SJCRH30 (cell line): ENCODE data around the gene ARL2BP. TPM values are rescaled to one million over a fixed set of nuclear protein-coding genes. Genes with fewer than 3 reads are reported as not detected.

ENCODE experiments used
- DNase-seq, 2 experiments: peaks; one replicate each; pipeline ENCODE4 v3.0.0-alpha.2; 2015 to 2020
- H3K27ac ChIP-seq: fragments of 250-450 bp; sonication (Bioruptor Pico); 2 replicates; pipeline ENCODE4 v1.5.1; 2020; ENCODE audit warnings: mild to moderate bottlenecking, moderate library complexity
- H3K27me3 ChIP-seq: fragments of 250-450 bp; sonication (Bioruptor Pico); 2 replicates; pipeline ENCODE4 v1.5.1; 2020; ENCODE audit warnings: mild to moderate bottlenecking, moderate library complexity
- H3K36me3 ChIP-seq: fragments of 250-450 bp; sonication (Bioruptor Pico); 2 replicates; pipeline ENCODE4 v1.5.1; 2020; ENCODE audit warnings: mild to moderate bottlenecking, moderate library complexity
- H3K4me1 ChIP-seq: fragments of 250-450 bp; sonication (Bioruptor Pico); 2 replicates; pipeline ENCODE4 v1.5.1; 2020; ENCODE audit warnings: mild to moderate bottlenecking, moderate library complexity
- H3K4me3 ChIP-seq: fragments of 250-450 bp; sonication (Bioruptor Pico); 2 replicates; pipeline ENCODE4 v1.5.1; 2020; ENCODE audit warnings: mild to moderate bottlenecking, moderate library complexity
- H3K9me3 ChIP-seq: fragments of 250-450 bp; sonication (Bioruptor Pico); replicated peaks from 2 replicates; pipeline ENCODE4 v1.5.1; 2020; ENCODE audit warnings: mild to moderate bottlenecking, moderate library complexity
- total RNA-seq: library from RNA; depleted of rRNA; stranded (reverse); fragments of >200 nt; shearing (Covaris generic); gene quantifications from 2 replicates; pipeline ENCODE4 v1.2.3, GENCODE V29; 2014

ARL2BP gene
- total RNA-seq, 1 experiment from 2014 or later, result 67.0 TPM

- DNase-seq, result no peak
- Histone ChIP-seq H3K9me3 (no peaks in the 10 kb centered on the region), H3K27me3 (no peaks in the 10 kb centered on the region), H3K4me3 (no peak overlapping the region), H3K4me1 (no peaks in the 10 kb centered on the region), H3K27ac (no peak overlapping the region), H3K36me3 (peaks cover 20% of the 10 kb centered on the region)
Observed at GRCh38 chr16:57252148-57252721, 7.2 kb downstream of the ARL2BP start.

GRCh38 chr16:57253466-57253865, 8.4 kb downstream of the ARL2BP start:
- H3K27ac ChIP-seq, result no peak overlapping the region
- H3K9me3 ChIP-seq, result no peaks in the 10 kb centered on the region
- H3K36me3 ChIP-seq, result peaks cover 19% of the 10 kb centered on the region
- no peak for DNase-seq
- H3K4me3 ChIP-seq, result no peak overlapping the region
- H3K4me1 ChIP-seq, result no peaks in the 10 kb centered on the region
- no peaks in the 10 kb centered on the region for H3K27me3 ChIP-seq

- Histone ChIP-seq H3K36me3 (peaks cover 11% of the 10 kb centered on the region), H3K4me1 (peaks cover 3% of the 10 kb centered on the region; the same call in 1 of the 2 replicates), H3K9me3 (no peaks in the 10 kb centered on the region), H3K4me3 (no peak overlapping the region), H3K27me3 (no peaks in the 10 kb centered on the region), H3K27ac (no peak overlapping the region)
- DNase-seq, result no peak
Observed at GRCh38 chr16:57255686-57256415, 10.8 kb downstream of the ARL2BP start.

- no peak for DNase-seq
- H3K27me3 ChIP-seq, result no peaks in the 10 kb centered on the region
- H3K9me3 ChIP-seq, result no peaks in the 10 kb centered on the region
- H3K27ac ChIP-seq, result no peak overlapping the region
- H3K4me3 ChIP-seq, result no peak overlapping the region
- H3K36me3 ChIP-seq, result peaks cover 5% of the 10 kb centered on the region
- H3K4me1 ChIP-seq, result peaks cover 3% of the 10 kb centered on the region; the same call in 1 of the 2 replicates
Observed at GRCh38 chr16:57256601-57257395, 11.7 kb downstream of the ARL2BP start.

GRCh38 chr16:57257455-57258070, 12.5 kb downstream of the ARL2BP start:
- no peaks in the 10 kb centered on the region; the same call in none of the 2 replicates for H3K36me3 ChIP-seq
- no peak overlapping the region for H3K27ac ChIP-seq
- H3K27me3 ChIP-seq, result no peaks in the 10 kb centered on the region
- H3K4me1 ChIP-seq, result peaks cover 3% of the 10 kb centered on the region; the same call in 1 of the 2 replicates
- no peaks in the 10 kb centered on the region for H3K9me3 ChIP-seq
- no peak overlapping the region for H3K4me3 ChIP-seq
- DNase-seq, result no peak

- Histone ChIP-seq H3K27me3 (no peaks in the 10 kb centered on the region), H3K36me3 (no peaks in the 10 kb centered on the region), H3K4me3 (no peak overlapping the region), H3K27ac (no peak overlapping the region), H3K4me1 (peaks cover 3% of the 10 kb centered on the region; the same call in 1 of the 2 replicates), H3K9me3 (no peaks in the 10 kb centered on the region)
- no peak for DNase-seq
Observed at GRCh38 chr16:57258226-57258909, 13.3 kb downstream of the ARL2BP start.

- no peaks in the 10 kb centered on the region for H3K27me3 ChIP-seq
- no peak overlapping the region for H3K4me3 ChIP-seq
- no peak for DNase-seq
- H3K9me3 ChIP-seq, result no peaks in the 10 kb centered on the region
- no peak overlapping the region for H3K27ac ChIP-seq
- peaks cover 3% of the 10 kb centered on the region; the same call in 1 of the 2 replicates for H3K4me1 ChIP-seq
- no peaks in the 10 kb centered on the region for H3K36me3 ChIP-seq
Observed at GRCh38 chr16:57258910-57259475, 13.9 kb downstream of the ARL2BP start.

GRCh38 chr16:57260294-57260929, 15.4 kb downstream of the ARL2BP start:
- H3K36me3 ChIP-seq, result no peaks in the 10 kb centered on the region

GRCh38 chr16:57261806-57262205, 16.7 kb downstream of the ARL2BP start:
- H3K9me3 ChIP-seq, result no peaks in the 10 kb centered on the region
- no peak for DNase-seq
- H3K27me3 ChIP-seq, result no peaks in the 10 kb centered on the region
- H3K36me3 ChIP-seq, result no peaks in the 10 kb centered on the region
- peaks cover 3% of the 10 kb centered on the region for H3K4me1 ChIP-seq
- no peak overlapping the region for H3K27ac ChIP-seq
- no peak overlapping the region for H3K4me3 ChIP-seq

More at GRCh38 chr16:57260294-57260929, 15.4 kb downstream of the ARL2BP start:
- Histone ChIP-seq H3K4me1 (peaks cover 3% of the 10 kb centered on the region; the same call in 1 of the 2 replicates), H3K9me3 (no peaks in the 10 kb centered on the region), H3K27me3 (no peaks in the 10 kb centered on the region), H3K4me3 (peak overlapping the region; percentile 52), H3K27ac (peak overlapping the region; percentile 15; the same call in 1 of the 2 replicates)
- DNase-seq, result peak; percentile 57 to 69

- Histone ChIP-seq H3K4me3 (no peak overlapping the region), H3K36me3 (no peaks in the 10 kb centered on the region), H3K4me1 (peaks cover 3% of the 10 kb centered on the region), H3K27ac (no peak overlapping the region), H3K9me3 (no peaks in the 10 kb centered on the region), H3K27me3 (no peaks in the 10 kb centered on the region)
- DNase-seq, result peak in 1 of 2 experiments; percentile 32
Observed at GRCh38 chr16:57262841-57263540, 17.9 kb downstream of the ARL2BP start.

GRCh38 chr16:57263541-57264351, 18.7 kb downstream of the ARL2BP start:
- Histone ChIP-seq H3K9me3 (no peaks in the 10 kb centered on the region), H3K4me1 (peaks cover 3% of the 10 kb centered on the region), H3K4me3 (no peak overlapping the region), H3K27ac (no peak overlapping the region), H3K36me3 (no peaks in the 10 kb centered on the region), H3K27me3 (no peaks in the 10 kb centered on the region)
- no peak for DNase-seq

- Histone ChIP-seq H3K36me3 (no peaks in the 10 kb centered on the region), H3K27me3 (no peaks in the 10 kb centered on the region), H3K27ac (no peak overlapping the region), H3K4me1 (peaks cover 3% of the 10 kb centered on the region), H3K9me3 (no peaks in the 10 kb centered on the region), H3K4me3 (no peak overlapping the region)
- no peak for DNase-seq
Observed at GRCh38 chr16:57264381-57264780, 19.3 kb downstream of the ARL2BP start.
